Measurements from ENCODE around the gene XRCC1.
"Not testable (repeated sequence)": the region's sequence is repeated elsewhere in the genome, so short reads cannot be mapped to it uniquely, and the experiment has no call there.

The XRCC1 gene

GRCh38 chr19:43575156-43575950 lies at the start of gene XRCC1, which contains the start of gene PINLYP:
XRCC1 (minus strand) TSS chr19:43575527; CDS start chr19:43575458, 69 bp downstream.
PINLYP (plus strand) TSS chr19:43575801; CDS start chr19:43577192, 1,391 bp downstream.
- DNase-seq = peak; percentile 99

- DNase-seq = peak; percentile 56
These were observed 49.6 kb upstream of the XRCC1 start for GRCh38 chr19:43624933-43625332.

DNA sequence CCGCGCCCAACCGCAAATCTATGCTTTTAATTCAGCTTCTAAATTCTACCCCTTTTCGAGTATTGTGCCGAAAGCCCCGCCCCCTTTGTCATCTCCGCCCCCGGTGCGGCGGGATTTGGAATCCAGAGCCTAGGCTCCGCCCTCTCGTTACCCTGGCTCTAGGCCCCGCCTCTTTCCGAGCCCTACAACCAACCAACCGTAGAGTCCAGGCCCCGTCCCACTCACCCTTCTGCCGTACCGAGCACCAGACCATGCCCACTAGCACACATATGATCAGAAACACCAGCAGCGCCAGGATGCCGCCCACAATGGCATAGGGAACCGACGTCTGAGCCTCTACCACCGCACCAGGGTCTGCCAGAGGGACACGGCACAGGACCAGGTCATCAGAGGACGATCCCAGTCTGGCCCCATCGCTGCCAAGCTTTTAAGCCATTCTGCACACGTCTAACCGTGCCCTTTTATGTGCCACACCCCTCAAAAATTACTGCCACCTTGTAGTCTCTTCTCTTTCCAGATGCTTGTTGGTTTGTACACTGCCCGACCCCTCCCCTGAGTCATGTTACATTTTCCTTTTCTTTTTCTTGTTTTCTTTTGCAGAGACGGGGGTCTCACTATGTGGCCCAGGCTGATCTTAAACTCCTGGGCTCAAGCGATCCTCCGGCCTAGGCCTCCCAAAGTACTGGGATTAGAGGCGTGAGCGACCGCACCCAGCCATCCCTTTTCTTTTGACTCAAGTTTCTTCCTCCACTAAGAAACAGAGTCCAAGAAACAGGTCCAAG lies 48.8 kb upstream of the XRCC1 start:
- DNase-seq = no peak

GRCh38 chr19:43622956-43623355 lies 47.6 kb upstream of the XRCC1 start:
- DNase-seq = no peak

GRCh38 chr19:43622070-43622469 lies 46.7 kb upstream of the XRCC1 start:
- DNase-seq = no peak

- no peak for DNase-seq
These were observed 45.0 kb upstream of the XRCC1 start for GRCh38 chr19:43620061-43621001.

DNA sequence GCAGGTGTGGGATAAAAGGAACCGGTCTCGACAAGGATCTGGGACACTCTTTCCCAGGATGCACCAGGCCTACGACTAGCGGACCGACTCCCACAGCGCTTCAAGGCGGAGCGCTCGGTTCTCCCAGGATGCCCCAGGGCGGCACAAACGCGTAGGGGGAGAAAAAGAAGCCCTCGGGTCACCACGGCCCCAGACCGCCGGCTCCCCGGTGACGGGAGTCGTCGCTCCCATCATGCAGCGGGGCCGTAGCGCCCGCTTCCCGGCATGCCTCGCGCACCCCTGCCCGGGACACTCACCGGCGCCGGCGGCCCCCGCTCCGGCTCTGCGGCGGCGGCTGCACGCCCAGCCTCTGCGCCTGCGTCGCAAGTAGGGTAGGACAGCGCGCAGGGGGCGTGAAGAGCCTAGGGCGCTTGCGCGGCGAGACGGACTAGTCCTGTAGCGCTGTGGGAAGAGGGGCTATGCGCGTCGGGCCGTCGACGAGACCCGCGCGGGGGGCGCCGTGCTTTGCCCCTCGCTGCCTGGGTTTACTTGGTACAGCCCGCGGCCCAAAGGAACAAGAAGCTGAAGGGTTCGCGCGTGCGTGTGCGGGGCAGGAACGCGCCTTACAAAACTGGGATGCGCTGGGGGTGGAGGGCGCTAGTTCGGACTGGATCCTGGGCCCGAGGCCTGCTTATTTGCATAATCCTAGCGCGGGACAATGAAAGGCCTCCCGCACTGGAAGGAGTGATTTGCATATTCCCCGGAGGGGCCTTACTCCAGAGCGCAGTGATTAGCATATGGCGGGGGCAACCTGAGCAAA lies 44.1 kb upstream of the XRCC1 start, which contains the start of gene ZNF428:
Gene ZNF428, minus strand, starts transcription at position 368 of the 799 bp plus-strand sequence. CDS start 5,325 bp downstream, outside the sequence.
- peak; percentile 91 for DNase-seq

DNA sequence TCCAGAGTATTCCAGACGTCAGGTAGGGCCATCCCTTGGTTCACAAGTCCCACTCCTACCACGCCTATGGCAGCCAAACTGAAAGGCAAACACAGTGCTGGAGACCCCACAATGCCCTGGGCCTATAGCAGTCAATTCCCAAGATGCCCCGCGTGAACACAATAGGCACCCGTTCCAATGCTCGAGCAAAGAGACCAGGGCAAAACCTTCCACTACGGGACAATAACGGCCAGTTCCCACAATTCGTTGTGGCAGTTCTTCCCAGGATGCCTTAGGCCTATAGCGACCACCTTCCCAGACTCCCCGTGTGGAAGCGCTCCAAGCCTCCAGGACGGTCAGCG lies 43.6 kb upstream of the XRCC1 start:
- DNase-seq = no peak

DNA sequence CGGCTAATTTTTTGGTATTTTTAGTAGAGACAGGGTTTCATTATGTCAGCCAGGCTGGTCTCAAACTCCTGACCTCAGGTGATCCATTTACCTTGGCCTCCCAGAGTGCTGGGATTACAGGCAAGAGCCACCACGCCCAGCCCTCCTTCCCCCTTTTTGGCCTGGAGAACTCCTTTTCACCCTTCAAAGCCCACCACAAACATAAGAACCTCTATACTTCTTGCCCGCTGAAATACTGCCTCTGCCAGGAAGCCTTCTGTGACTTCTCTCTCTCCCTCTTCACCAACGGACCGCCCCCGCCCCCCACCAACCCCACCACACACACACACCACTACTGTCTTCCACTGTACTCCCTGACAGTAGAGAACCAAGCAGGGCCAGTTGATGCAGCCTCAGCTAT lies 41.6 kb upstream of the XRCC1 start:
- no peak for DNase-seq

GRCh38 chr19:43616306-43616705 lies 41.0 kb upstream of the XRCC1 start:
- no peak for DNase-seq

- no peak for DNase-seq
These were observed 37.0 kb upstream of the XRCC1 start for GRCh38 chr19:43612374-43612773.

GRCh38 chr19:43611788-43612187 lies 36.5 kb upstream of the XRCC1 start, which contains the start of gene SRRM5:
SRRM5 (plus strand) TSS chr19:43612088; CDS start chr19:43612122, 34 bp downstream.
- no peak for DNase-seq

GRCh38 chr19:43610493-43610892 lies 35.2 kb upstream of the XRCC1 start:
- no peak for DNase-seq

- no peak for DNase-seq
These were observed 34.5 kb upstream of the XRCC1 start for GRCh38 chr19:43609872-43610271.

- DNase-seq = no peak
These were observed 32.2 kb upstream of the XRCC1 start for GRCh38 chr19:43607238-43608205.

- no peak for DNase-seq
These were observed 31.4 kb upstream of the XRCC1 start for GRCh38 chr19:43606569-43607229.

GRCh38 chr19:43605875-43606568 lies 30.7 kb upstream of the XRCC1 start:
- DNase-seq = no peak

- DNase-seq = not testable (repeated sequence)
These were observed 25.0 kb upstream of the XRCC1 start for GRCh38 chr19:43600326-43600725.

GRCh38 chr19:43599635-43600295 lies 24.4 kb upstream of the XRCC1 start:
- DNase-seq = no peak

Data from inflammatory macrophage treated with lipopolysaccharide for 4 hours (primary cell).